NCI-H2227 (cell line): Measurements from ENCODE around the gene UGT1A9.
"Not testable (repeated sequence)": the region's sequence is repeated elsewhere in the genome, so short reads cannot be mapped to it uniquely, and the experiment has no call there.

ENCODE experiments used
- DNase-seq: peaks from one replicate; lab custom pipeline; 2025; ENCODE audit not compliant: unreplicated experiment; lab: John Stamatoyannopoulos, UW

The UGT1A9 gene

DNA sequence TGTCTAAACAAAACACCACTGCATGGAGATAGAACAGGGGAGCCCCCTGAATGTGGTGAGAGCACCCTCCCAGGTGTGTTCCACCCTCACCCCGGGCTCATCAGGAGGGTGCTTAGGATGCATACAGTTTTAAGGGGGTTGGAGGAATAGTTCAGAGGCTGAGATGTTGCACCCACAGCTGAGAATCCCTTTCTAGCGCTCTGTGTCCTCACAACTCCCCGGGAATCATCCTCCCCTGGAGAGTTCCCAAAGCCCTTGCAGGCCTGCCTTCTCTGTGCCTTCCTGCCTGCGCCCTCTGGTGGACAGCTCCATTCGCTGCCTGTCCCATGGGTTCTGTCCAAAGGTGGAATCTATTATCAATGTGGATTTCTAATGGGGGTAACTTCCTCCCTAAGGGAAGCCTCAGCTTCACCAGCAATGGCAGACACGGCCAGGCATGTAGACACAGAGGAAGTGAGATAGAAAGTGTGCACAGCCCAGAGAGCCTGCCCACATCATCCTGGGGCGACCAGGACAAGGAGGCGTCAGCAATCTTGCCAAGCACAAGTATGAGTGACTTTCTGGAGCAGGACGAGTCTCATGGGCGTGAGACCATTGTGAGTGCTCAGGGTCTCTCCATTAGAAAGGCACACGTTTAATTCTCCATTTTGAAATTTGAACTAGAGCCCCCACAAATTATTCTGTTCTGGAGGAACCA lies 39.8 kb downstream of the UGT1A9 start:
- DNase-seq, result peak; percentile 59

DNA sequence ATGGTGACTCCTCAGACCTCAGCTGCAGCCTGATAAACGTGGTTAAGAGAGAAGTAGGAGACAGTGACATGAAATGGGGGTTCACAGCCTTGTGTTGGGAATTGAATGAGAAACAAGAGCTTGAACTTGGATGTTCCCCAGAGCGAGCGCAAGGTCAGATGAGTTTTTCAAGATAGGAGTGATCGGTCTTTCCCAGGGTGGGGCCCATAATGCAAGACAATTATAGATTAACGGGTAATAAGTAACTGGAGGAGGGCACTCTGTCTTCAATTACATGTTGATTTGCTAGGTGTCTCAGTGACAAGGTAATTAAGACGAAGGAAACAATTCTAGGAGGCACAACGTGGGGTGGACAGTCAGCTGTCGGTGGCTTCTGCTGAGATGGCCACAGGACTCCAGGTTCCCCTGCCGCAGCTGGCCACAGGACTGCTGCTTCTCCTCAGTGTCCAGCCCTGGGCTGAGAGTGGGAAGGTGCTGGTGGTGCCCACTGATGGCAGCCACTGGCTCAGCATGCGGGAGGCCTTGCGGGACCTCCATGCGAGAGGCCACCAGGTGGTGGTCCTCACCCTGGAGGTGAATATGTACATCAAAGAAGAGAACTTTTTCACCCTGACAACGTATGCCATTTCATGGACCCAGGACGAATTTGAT lies 41.0 kb downstream of the UGT1A9 start, which contains the start of gene UGT1A5:
Gene UGT1A5 (plus strand): TSS at position 297 of the 651 bp plus-strand sequence. CDS start 85 bp downstream, at position 382.
- no peak for DNase-seq

DNA sequence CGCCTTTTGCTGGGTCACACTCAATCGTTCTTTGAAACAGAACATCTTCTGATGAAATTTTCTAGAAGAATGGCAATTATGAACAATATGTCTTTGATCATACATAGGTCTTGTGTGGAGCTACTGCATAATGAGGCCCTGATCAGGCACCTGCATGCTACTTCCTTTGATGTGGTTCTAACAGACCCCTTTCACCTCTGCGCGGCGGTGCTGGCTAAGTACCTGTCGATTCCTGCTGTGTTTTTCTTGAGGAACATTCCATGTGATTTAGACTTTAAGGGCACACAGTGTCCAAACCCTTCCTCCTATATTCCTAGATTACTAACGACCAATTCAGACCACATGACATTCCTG lies 41.5 kb downstream of the UGT1A9 start:
- no peak for DNase-seq

DNA sequence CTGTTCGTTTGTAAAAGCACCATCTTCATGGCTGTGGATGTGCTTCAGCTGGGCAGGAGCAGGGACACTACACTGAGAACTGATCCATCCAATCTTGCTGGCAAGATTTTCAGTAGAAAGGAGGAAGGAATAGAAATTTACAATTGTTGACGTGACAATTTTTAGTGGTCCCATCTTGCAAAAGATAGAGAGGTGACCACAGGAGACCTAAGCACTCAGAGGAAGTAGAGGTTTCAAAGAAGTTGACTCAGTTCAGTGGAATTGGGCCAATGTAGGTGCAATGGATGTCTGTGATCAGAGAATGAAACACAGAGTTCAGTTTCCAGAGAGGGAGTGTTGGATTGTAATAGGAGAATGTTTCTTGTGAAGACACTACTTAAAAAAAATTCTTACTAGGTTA lies 42.4 kb downstream of the UGT1A9 start:
- no peak for DNase-seq

DNA sequence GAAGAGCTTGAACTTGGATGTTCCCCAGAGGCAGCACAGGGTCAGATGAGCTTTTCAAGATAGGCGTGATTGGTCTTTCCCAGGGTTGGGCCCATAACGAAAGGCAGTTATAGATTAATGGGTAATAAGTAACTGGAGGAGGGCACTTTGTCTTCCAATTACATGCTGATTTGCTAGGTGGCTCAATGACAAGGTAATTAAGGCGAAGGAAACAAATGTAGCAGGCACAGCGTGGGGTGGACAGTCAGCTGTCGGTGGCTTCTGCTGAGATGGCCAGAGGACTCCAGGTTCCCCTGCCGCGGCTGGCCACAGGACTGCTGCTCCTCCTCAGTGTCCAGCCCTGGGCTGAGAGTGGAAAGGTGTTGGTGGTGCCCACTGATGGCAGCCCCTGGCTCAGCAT lies 46.9 kb downstream of the UGT1A9 start, which contains the start of gene UGT1A4:
Gene UGT1A4 (plus strand): TSS at position 185 of the 400 bp plus-strand sequence. CDS start 85 bp downstream, at position 270.
- DNase-seq, result no peak

DNA sequence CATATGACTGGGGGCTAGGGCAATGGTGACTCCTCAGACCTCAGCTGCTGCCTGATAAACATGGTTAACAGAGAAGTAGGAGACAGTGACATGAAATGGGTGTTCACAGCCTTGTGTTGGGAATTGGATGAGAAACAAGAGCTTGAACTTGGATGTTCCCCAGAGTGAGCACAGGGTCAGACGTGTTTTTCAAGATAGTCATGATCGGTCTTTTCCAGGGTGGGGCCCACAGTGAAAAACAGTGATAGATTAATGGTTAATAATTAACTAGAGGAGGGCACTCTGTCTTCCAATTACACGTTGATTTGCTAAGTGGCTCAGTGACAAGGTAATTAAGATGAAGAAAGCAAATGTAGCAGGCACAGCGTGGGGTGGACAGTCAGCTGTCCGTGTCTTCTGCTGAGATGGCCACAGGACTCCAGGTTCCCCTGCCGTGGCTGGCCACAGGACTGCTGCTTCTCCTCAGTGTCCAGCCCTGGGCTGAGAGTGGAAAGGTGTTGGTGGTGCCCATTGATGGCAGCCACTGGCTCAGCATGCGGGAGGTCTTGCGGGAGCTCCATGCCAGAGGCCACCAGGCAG lies 57.1 kb downstream of the UGT1A9 start, which contains the start of gene UGT1A3:
Gene UGT1A3 (plus strand): TSS at position 320 of the 579 bp plus-strand sequence. CDS start 85 bp downstream, at position 405.
- no peak for DNase-seq

DNA sequence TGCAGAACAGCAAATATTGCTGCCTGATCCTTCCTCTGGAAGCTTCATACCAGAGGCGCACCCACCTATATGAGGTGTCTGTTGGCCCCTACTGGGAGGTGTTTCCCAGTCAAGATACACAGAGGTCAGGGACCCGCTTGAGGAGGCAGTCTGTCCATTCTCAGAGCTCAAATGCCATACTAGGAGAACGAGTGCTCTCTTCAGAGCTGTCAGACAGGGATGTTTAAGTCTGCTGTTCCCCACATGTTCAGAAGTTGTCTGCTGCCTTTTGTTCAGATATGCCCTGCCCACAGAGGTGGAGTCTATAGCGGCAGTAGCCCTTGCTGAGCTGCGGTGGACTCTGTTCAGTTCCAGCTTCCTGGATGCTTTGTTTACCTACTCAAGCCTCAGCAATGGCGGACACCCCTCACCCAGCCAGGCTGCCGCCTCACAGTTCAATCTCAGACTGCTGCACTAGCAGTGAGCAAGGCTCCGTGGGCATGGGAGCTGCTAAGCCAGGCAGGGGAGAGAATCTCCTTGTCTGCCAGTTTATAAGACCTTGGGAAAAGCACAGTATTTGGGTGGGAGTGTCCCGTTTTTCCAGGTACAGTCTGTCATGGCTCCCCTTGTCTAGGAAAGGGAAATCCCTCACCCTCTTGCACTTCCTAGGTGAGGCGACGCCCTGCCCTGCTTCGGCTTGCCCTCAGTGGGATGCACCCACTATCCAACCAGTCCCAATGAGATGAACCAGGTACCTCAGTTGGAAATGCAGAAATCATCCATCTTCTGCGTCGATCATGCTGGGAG lies 65.4 kb downstream of the UGT1A9 start:
- not testable (repeated sequence) for DNase-seq

DNA sequence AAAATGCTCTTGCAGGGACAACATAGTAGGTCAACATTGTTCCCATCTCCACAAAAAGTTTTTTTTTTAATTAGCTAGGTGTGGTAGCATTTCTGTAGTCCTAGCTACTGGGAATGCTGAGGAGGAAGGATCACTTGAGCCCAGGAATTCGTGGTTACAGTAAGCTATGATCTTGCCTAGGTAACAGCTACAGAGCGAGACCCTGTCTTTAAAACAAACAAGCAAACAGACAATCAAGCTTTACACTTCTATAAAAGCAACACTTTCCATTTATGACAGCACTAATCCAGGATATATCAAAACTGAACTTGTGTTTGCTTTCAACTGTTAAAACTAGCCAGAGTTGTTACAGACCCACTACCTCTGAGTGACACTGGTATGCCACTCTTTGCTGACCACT lies 69.2 kb downstream of the UGT1A9 start:
- DNase-seq, result no peak

DNA sequence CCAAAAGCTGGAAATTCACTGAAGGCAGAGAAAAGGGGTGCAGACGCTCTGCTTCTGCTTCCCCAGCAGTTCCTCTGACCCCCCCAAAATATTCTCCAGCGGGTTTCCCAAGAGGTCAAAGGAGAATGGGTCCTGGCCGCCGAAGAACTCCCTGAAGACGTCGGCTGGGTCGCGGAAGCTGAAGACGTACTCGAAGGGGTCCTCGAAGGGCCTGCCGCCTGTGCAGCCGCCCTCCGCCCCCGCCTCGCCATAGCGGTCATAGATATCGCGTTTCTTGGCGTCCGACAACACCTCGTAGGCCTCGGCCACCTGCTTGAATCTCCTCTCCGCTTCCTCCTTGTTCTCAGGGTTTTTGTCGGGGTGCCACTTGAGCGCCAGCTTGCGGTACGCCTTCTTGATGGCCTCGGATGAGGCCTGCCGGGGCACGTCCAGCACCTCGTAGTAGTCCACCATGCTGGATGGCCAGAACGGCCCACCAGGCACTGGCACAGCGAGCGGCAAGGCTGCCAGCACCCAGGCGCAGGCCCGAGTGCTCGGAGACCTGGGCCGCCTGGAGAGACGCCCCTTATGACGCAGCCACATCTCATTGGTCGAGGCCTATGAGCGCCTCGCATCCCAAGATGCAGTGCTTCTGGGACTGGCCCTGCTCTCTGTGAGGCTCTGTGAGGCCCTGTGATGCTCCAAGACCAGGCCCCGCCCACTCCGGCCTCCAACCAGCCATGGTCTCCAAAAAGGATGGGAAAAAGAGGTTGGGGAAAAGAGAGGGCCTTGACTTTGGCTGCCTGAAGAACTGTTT lies 72.0 kb downstream of the UGT1A9 start:
- no peak for DNase-seq

DNA sequence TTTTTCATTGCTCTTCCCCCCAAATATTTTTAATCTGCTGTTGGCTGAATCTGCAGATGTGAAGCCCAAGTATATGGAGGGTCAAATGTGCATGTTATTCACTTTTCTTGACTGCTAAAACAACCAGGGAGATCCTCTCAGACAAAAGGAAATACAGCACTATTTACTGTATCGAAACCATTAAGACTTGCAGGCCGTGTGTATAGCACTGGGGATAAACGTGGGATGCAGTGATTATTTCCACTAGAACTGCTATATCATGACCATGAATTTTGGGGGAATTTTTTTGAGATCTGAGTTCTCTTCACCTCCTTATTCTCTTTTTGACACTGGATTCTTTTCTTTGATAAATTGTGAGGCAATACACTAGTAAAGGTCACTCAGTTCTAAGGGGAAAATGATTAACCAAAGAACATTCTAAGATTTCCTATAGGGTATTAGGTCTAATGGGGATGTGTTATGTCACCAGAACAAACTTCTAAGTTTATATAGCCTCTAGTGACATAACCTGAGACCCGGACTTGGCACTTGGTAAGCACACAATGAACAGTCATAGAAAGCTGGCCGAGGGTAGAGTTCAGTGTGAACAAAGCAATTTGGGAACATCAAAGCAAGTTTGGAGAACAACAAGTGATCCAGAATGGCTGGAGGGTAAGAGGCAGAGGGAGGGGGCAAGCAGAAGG lies 73.5 kb downstream of the UGT1A9 start:
- no peak for DNase-seq

DNA sequence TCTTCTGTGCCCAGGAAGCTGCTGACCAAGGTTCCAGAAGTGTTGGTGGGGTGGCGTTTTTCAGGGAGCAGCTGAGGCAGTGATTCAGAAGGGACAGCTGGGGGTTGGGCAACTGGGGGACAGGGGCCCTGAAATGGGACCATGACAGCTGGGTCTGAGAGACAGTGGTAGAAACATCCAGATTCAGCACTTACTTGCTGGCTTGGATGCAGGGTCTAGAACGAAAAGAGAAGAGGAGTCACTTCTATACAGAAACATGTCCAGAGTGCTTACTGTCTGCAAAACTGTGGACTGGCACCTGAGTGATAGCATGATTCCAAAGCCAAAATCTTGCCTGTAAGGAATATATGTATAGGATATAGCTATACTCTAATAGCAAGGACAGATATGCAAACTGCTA lies 74.1 kb downstream of the UGT1A9 start:
- DNase-seq, result not testable (repeated sequence)

DNA sequence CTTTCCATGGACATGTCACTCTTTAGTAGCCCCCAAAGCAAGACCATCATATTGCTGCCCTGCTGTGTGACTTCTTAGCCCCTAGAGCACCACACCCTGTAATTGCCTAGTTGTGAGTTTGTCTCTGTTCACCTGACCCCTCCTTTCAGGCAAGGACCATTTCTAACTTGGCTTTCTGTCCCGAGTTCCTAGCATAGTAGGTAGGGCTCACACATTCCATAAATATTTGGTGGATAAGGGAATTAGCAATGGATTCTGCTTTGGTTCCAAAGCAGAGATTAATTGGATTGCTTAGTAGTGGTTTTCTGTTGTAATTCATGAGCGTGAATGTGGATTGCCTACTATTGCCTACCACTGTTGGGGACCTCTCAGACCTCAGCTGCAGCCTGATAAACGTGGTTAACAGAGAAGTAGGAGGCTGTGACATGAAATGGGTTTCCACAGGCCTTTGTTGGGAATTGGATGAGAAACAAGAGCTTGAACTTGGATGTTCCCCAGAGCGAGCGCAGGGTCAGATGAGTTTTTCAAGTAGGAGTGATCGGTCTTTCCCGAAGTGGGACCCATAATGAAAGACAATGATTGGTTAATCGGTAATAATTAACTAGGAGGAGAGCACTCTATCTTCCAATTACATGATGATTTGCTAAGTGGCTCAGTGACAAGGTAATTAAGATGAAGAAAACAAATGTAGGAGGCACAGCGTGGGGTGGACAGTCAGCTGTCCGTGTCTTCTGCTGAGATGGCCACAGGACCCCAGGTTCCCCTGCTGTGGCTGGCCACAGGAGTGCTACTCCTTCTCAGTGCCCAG lies 75.0 kb downstream of the UGT1A9 start:
- no peak for DNase-seq

DNA sequence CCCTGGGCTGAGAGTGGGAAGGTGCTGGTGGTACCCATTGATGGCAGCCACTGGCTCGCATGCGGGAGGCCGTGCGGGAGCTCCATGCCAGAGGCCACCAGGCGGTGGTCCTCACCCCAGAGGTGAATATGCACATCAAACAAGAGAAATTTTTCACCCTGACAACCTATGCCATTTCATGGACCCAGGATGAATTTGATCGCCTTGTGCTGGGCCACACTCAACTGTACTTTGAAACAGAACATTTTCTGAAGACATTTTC lies 75.5 kb downstream of the UGT1A9 start:
- no peak for DNase-seq

DNA sequence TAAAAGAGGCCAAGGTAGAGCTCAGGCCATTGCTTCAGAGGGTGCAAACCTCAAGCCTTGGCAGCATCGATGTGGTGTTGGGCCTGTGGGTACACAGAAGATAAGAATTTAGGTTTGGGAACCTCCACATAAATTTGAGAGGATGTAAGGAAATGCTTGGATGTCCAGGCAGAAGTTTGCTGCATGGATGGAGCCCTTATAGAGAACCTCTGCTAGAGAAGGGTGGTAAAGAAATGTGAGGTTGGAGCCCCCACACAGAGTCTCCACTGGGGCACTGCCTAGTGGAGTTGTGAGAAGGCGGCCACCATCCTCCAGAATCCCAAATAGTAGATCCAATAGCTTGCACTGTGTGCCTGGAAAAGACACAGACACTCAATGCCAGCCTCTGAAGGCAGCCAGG lies 79.0 kb downstream of the UGT1A9 start:
- not testable (repeated sequence) for DNase-seq

DNA sequence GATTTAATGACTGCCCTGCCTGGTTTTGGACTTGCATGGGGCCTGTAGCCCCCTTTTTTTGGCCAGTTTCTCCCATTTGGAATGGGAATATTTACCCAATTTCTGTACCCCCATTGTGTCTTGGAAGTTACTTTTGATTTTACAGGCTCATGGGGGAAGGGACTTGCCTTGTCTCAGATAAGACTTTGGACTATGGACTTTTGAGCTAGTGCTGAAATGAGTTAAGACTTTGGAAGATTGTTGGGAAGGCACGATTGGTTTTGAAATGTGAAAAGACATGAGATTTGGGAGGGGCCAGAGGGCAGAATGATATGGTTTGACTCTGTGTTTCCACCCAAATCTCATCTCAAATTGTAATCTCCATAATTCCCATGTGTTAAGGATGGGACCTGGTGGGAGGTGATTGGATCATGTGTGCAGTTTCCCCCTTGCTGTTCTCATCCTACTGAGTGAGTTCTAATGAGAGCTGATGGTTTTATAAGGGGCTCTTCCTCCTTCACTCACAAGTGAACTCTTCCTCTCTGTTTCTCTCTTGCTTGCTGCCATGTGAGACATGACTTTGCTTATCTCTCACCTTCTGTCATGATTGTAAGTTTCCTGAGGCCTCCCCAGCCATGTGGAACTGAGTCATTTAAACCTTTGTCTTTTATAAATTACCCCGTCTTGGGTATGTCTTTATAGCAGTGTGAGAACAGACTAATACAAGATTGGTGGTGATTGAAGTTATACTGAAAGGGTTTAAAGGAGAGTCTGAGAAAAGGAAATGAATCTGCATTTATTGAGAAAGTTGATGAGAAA lies 79.7 kb downstream of the UGT1A9 start:
- not testable (repeated sequence) for DNase-seq

DNA sequence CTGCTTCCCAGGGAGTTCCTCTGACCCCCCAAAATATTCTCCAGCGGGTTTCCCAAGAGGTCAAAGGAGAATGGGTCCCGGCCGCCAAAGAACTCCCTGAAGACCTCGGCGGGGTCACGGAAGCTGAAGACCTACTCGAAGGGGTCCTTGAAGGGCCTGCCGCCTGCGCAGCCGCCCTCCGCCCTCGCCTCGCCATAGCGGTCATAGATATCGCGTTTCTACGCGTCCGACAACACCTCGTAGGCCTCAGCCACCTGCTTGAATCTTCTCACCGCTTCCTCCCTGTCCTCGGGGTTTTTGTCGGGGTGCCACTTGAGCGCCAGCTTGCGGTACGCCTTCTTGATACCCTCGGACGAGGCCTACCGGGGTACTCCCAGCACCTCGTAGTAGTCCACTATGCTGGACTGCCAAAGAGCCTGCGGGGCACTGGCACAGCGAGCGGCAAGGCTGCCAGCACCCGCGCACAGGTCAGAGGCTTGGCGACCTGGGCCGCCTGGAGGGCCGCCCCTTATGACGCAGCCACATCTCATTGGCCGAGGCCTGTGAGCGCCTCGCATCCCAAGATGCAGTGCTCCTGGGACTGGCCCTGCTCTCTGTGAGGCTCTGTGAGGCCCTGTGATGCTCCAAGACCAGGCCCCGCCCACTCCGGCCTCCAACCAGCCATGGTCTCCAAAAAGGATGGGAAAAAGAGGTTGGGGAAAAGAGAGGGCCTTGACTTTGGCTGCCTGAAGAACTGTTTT lies 83.3 kb downstream of the UGT1A9 start:
- DNase-seq, result no peak

DNA sequence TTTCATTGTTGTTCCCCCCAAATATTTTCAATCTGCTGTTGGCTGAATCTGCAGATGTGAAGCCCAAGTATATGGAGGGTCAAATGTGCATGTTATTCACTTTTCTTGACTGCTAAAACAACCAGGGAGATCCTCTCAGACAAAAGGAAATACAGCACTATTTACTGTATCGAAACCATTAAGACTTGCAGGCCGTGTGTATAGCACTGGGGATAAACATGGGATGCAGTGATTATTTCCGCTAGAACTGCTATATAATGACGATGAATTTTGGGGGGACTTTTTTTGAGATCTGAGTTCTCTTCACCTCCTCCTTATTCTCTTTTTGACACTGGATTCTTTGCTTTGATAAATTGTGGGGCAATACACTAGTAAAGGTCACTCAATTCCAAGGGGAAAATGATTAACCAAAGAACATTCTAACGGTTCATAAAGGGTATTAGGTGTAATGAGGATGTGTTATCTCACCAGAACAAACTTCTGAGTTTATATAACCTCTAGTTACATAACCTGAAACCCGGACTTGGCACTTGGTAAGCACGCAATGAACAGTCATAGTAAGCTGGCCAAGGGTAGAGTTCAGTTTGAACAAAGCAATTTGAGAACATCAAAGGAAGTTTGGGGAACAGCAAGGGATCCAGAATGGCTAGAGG lies 84.9 kb downstream of the UGT1A9 start:
- no peak for DNase-seq
